Uterus (tissue), 4 donors: Measurements from ENCODE around the gene NRXN3. TPM values are rescaled to one million over a fixed set of nuclear protein-coding genes. Genes with fewer than 3 reads are reported as not detected.
"Not testable (repeated sequence)": the region's sequence is repeated elsewhere in the genome, so short reads cannot be mapped to it uniquely, and the experiment has no call there.

Experiments used
- DNase-seq, 2 donors: peaks; one replicate each; pipeline ENCODE4 v3.0.0-alpha.2; 2019 to 2020
- H3K27ac ChIP-seq, 2 donors: fragments of 200-600 bp; sonication (generic); 1 replicate in 1 of 2; 2 replicates in 1 of 2; pipeline ENCODE4 v1.5.1; 2016 to 2018
- H3K27me3 ChIP-seq, 2 donors: fragments of 200-600 bp; sonication (generic); one replicate each; pipeline ENCODE4 v1.5.1; 2018 to 2019; ENCODE audit warnings: control low read depth in 1 of 2
- H3K36me3 ChIP-seq, 2 donors: fragments of 200-600 bp; sonication (generic); one replicate each; pipeline ENCODE4 v1.5.1; 2019; ENCODE audit warnings: control low read depth in 1 of 2
- H3K4me1 ChIP-seq, 2 donors: fragments of 200-600 bp; sonication (generic); one replicate each; pipeline ENCODE4 v1.5.1; 2018 to 2019; ENCODE audit warnings: control low read depth in 1 of 2
- H3K4me3 ChIP-seq, 2 donors: fragments of 200-600 bp; sonication (generic); 1 replicate in 1 of 2; 2 replicates in 1 of 2; pipeline ENCODE4 v1.5.1; 2018 to 2019; ENCODE audit warnings: mild to moderate bottlenecking in 1 of 2
- H3K9me3 ChIP-seq, 2 donors: fragments of 200-600 bp; sonication (generic); one replicate each; pipeline ENCODE4 v1.5.1; 2019; ENCODE audit warnings: control low read depth in 1 of 2
- POLR2A ChIP-seq, 2 donors: fragments of 450-650 bp; IDR thresholded peaks; one replicate each; pipeline ENCODE4 v1.6.1; 2016; ENCODE audit warnings: antibody characterized with exemption in 2 of 2, mild to moderate bottlenecking in 1 of 2, moderate library complexity in 1 of 2
- intact Hi-C: fragments of 100-400 bp; cut with DNase I; formaldehyde crosslinking; loops from one replicate; pipeline ENCODE4 v1.15.1; 2023; ENCODE audit warnings: low total_unique reads
- total RNA-seq, 4 donors: library from RNA; depleted of rRNA in 3 of 4; stranded (reverse); fragments of >200 nt in 3 of 4; gene quantifications; one replicate each; pipeline versions ENCODE4 v1.1.0 to v1.2.4, GENCODE V29; 2014 to 2023
- TF ChIP-seq, protein P1 (sequence below), 4 experiments: fragments of 200-600 bp in 2 of 4; fragments of 450-650 bp in 2 of 4; sonication (generic) in 2 of 4; IDR thresholded peaks; one replicate each; pipeline ENCODE4 v1.5.1; 2016 to 2019; ENCODE audit warnings: antibody characterized with exemption in 4 of 4, mild to moderate bottlenecking in 2 of 4, moderate library complexity in 1 of 4
- donor health status: DM: yes; HTN: yes; CAD: no.

Gene NRXN3
- total RNA-seq, 4 donors from 2014 or later, result 2.9 to 17.0 (median 4.4) TPM

DNA sequence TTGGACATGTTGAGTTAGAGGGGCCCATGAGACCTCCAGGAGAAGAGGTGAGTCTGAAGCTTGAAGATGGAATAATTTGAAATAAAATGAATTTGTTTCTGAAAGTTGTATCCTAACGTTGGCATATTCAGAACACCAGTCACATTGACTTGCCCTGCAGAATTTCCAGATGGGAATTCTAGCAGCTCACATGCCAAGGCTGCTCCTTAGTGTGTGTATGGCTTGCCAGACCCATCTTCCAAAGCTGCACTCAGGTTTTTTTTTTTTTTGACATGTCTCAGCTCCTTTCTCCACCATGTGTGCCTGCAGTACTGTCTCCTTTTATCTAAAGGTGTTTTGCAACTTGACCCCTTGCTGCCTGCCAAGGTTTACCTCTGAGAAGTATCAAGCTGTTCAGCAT is 261.9 kb downstream of the NRXN3 start:
- Histone ChIP-seq H3K27me3 (no peaks in the 10 kb centered on the region), H3K27ac (no peak overlapping the region), H3K4me1 (no peaks in the 10 kb centered on the region), H3K36me3 (no peaks in the 10 kb centered on the region), H3K9me3 (no peaks in the 10 kb centered on the region), H3K4me3 (no peak overlapping the region)
- intact Hi-C loops, result no loop called here
- DNase-seq, result no peak
- no peak for TF ChIP-seq POLR2A (IDR thresholded peaks at IDR 0.05)
- TF ChIP-seq, protein P1, sequence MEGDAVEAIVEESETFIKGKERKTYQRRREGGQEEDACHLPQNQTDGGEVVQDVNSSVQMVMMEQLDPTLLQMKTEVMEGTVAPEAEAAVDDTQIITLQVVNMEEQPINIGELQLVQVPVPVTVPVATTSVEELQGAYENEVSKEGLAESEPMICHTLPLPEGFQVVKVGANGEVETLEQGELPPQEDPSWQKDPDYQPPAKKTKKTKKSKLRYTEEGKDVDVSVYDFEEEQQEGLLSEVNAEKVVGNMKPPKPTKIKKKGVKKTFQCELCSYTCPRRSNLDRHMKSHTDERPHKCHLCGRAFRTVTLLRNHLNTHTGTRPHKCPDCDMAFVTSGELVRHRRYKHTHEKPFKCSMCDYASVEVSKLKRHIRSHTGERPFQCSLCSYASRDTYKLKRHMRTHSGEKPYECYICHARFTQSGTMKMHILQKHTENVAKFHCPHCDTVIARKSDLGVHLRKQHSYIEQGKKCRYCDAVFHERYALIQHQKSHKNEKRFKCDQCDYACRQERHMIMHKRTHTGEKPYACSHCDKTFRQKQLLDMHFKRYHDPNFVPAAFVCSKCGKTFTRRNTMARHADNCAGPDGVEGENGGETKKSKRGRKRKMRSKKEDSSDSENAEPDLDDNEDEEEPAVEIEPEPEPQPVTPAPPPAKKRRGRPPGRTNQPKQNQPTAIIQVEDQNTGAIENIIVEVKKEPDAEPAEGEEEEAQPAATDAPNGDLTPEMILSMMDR (IDR thresholded peaks at IDR 0.05), result no peak

GRCh38 chr14:78437448-78437847 is 267.3 kb downstream of the NRXN3 start:
- H3K27ac ChIP-seq, intact Hi-C loops, H3K27me3 ChIP-seq, H3K4me3 ChIP-seq, H3K9me3 ChIP-seq, H3K4me1 ChIP-seq, H3K36me3 ChIP-seq, DNase-seq: not testable (repeated sequence)

DNA sequence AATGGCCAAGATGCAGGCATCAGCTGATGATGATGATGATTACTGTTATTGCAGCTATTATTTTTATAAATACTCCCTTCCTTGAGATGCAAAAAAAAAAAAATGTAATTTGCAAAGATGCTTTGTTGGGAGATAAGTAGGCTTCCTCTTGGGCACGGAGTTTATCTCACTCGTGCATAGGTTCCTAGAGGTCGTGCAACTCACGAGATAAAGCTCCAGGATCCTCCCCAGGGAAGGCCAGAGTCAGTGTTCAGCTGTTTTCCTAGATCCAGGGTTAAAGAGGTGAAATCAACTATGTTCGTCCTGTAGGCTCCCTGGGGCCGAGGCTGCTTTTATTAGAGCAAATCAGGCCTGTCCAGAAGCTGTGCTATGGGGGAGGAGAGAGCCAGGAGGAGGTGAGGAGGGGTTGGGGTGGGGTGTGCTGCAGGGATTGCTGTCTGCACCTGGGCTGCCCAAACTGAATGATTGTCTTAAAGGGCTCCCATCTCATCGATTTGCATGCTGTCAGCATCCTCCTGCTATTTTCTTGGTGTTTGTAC is 270.3 kb downstream of the NRXN3 start:
- Histone ChIP-seq H3K4me1 (no peaks in the 10 kb centered on the region), H3K36me3 (no peaks in the 10 kb centered on the region), H3K27ac (no peak overlapping the region), H3K27me3 (no peaks in the 10 kb centered on the region), H3K4me3 (no peak overlapping the region), H3K9me3 (no peaks in the 10 kb centered on the region)
- intact Hi-C loops, result no loop called here
- TF ChIP-seq, protein P1 (IDR thresholded peaks at IDR 0.05), result no peak
- TF ChIP-seq POLR2A (IDR thresholded peaks at IDR 0.05), result no peak
- DNase-seq, result no peak

DNA sequence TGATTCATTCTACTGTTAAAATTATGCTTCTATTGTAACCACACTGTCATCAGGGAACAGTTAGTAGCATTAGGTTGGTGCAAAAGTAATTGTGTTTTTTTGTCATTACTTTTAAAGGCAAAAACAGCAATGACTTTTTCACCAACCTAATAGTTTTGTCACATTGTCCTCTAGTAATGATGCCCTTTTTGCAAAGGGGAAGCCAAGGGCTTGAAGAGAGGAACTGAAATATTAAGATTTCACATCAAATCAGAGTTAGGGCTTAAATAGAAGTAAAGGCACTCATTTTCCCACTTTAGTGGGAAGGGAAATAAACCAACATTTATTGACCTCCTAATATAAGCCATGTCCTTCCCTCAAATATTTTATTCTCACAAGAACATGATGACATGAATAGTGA is 273.7 kb downstream of the NRXN3 start:
- Histone ChIP-seq H3K9me3 (no peaks in the 10 kb centered on the region), H3K4me1 (no peaks in the 10 kb centered on the region), H3K36me3 (no peaks in the 10 kb centered on the region), H3K27ac (no peak overlapping the region), H3K4me3 (no peak overlapping the region), H3K27me3 (no peaks in the 10 kb centered on the region)
- intact Hi-C loops, result no loop called here
- no peak for DNase-seq
- TF ChIP-seq POLR2A (IDR thresholded peaks at IDR 0.05), result no peak
- TF ChIP-seq, protein P1 (IDR thresholded peaks at IDR 0.05), result no peak

DNA sequence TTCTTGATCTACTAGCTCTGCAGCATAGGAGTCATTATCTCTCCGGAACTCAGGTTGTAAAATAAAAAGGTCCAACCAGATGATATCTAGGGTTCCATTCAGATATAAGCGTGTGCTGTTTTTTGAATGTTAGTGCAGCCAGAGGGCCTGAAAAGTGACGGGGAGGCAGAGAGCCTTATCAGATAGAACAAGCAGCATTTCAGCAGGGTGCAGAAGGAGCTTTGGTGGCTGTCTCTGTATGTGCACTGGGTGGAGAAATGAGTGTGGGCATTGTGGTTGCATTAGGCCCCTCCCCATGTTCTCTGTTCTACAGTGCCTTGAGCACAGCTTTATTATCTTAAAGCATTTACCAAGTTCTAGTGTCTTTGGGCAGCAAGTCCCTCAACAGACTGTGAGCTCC is 275.1 kb downstream of the NRXN3 start:
- Histone ChIP-seq H3K4me1 (no peaks in the 10 kb centered on the region), H3K9me3 (no peaks in the 10 kb centered on the region), H3K4me3 (no peak overlapping the region), H3K27ac (no peak overlapping the region), H3K36me3 (no peaks in the 10 kb centered on the region), H3K27me3 (no peaks in the 10 kb centered on the region)
- intact Hi-C loops, result no loop called here
- DNase-seq, result no peak
- TF ChIP-seq POLR2A (IDR thresholded peaks at IDR 0.05), result no peak
- TF ChIP-seq, protein P1 (IDR thresholded peaks at IDR 0.05), result no peak

DNA sequence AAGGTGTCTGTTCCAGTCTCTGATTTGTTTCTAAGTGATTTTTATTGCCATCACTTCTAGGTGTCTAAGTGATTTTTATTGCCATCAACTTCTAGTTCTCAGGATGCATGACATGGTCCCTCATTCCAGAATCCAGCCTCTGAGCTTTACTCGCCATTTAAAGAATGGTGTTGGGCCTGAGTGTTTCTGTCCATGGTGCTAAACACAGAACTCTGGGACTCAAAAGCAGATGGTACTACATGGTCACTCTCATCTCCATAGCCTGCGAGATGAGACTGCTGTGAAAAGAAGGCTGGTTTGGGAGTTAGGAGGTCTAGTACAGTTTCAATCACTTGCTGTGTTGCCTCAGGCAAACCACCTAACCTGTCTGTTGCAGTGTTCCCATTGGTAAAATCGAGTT is 276.6 kb downstream of the NRXN3 start:
- Histone ChIP-seq H3K36me3 (no peaks in the 10 kb centered on the region), H3K9me3 (no peaks in the 10 kb centered on the region), H3K27me3 (no peaks in the 10 kb centered on the region), H3K27ac (no peak overlapping the region), H3K4me1 (no peaks in the 10 kb centered on the region), H3K4me3 (no peak overlapping the region)
- TF ChIP-seq POLR2A (IDR thresholded peaks at IDR 0.05), result no peak
- TF ChIP-seq, protein P1 (IDR thresholded peaks at IDR 0.05), result no peak
- no peak for DNase-seq
- intact Hi-C loops, result no loop called here
